ENCODE results near the gene ANKDD1A. TPM values are rescaled to one million over a fixed set of nuclear protein-coding genes. Genes with fewer than 3 reads are reported as not detected.

Gene ANKDD1A
- total RNA-seq, 4 donors from 2014 or later, result 0.45 to 7.8 (median 2.4) TPM

GRCh38 chr15:64895285-64896065, 16.2 kb upstream of the ANKDD1A start:
- WGBS, 2 donors, result 34 to 36% methylated on average over 4 to 6 of the region's 6 CpGs
- DNase-seq, result no peak

GRCh38 chr15:64896371-64897069, 15.2 kb upstream of the ANKDD1A start:
- Histone ChIP-seq H3K4me3 (no peak overlapping the region), H3K9me3 (peaks cover 0 to 9% (median 7%) of the 10 kb centered on the region in 3 donors), H3K27ac (peak overlapping the region; percentile 59 to 97 (median 92)), H3K27me3 (no peaks in the 10 kb centered on the region), H3K4me1 (peaks cover 36 to 69% (median 46%) of the 10 kb centered on the region in 3 donors), H3K36me3 (no peaks in the 10 kb centered on the region)
- TF ChIP-seq POLR2A (IDR thresholded peaks at IDR 0.05) (no peak), CTCF (IDR thresholded peaks at IDR 0.05) (no peak)
- DNase-seq, result no peak
- WGBS, 2 donors, result 83 to 84% methylated on average over 6 of the region's 6 CpGs
- intact Hi-C loops (cut with DNase I), result loop anchor here (10.0 kb wide), 1 partner anchor 52 kb away; the partner anchor contains the start of gene PLEKHO2

More at GRCh38 chr15:64895285-64896065, 16.2 kb upstream of the ANKDD1A start:
- Histone ChIP-seq H3K27ac (peak overlapping the region; percentile 88 to 97 (median 92)), H3K4me3 (peak overlapping the region in 3 of 4 donors; percentile 31 to 60 (median 38)), H3K27me3 (no peaks in the 10 kb centered on the region), H3K4me1 (peaks cover 36 to 71% (median 51%) of the 10 kb centered on the region in 3 donors), H3K36me3 (no peaks in the 10 kb centered on the region), H3K9me3 (no peaks in the 10 kb centered on the region)
- TF ChIP-seq CTCF (IDR thresholded peaks at IDR 0.05) (peak in 3 of 6 experiments; percentile 7 to 19 (median 10)), POLR2A (IDR thresholded peaks at IDR 0.05) (no peak)
- intact Hi-C loops (cut with DNase I), result loop anchor here (10.0 kb wide), 1 partner anchor 51 kb away; the partner anchor contains the start of gene PLEKHO2

- 33 to 40% methylated on average over 3 to 6 of the region's 6 CpGs for WGBS, 2 donors
- Histone ChIP-seq H3K4me1 (peaks cover 36 to 59% (median 44%) of the 10 kb centered on the region in 3 donors), H3K36me3 (no peaks in the 10 kb centered on the region), H3K4me3 (no peak overlapping the region), H3K27me3 (no peaks in the 10 kb centered on the region), H3K27ac (peak overlapping the region; percentile 59 to 97 (median 92)), H3K9me3 (peaks cover 0 to 11% (median 7%) of the 10 kb centered on the region in 3 donors)
- intact Hi-C loops (cut with DNase I), result loop anchor here (10.0 kb wide), 1 partner anchor 53 kb away; the partner anchor contains the start of gene PLEKHO2
- no peak for TF ChIP-seq POLR2A (IDR thresholded peaks at IDR 0.05)
- no peak for TF ChIP-seq CTCF (IDR thresholded peaks at IDR 0.05)
- DNase-seq, result no peak
Measured at GRCh38 chr15:64897345-64897985, 14.2 kb upstream of the ANKDD1A start.

- TF ChIP-seq POLR2A (IDR thresholded peaks at IDR 0.05), result no peak
- TF ChIP-seq CTCF (IDR thresholded peaks at IDR 0.05), result no peak
- DNase-seq, result no peak
- no peaks in the 10 kb centered on the region for H3K36me3 ChIP-seq
- H3K27me3 ChIP-seq, result no peaks in the 10 kb centered on the region
- peak overlapping the region; percentile 59 to 97 (median 92) for H3K27ac ChIP-seq
- peaks cover 0 to 11% (median 7%) of the 10 kb centered on the region in 3 donors for H3K9me3 ChIP-seq
- H3K4me3 ChIP-seq, result no peak overlapping the region
- 82 to 94% methylated on average over 4 of the region's 4 CpGs for WGBS, 2 donors
- intact Hi-C loops (cut with DNase I), result loop anchor here (10.0 kb wide), 1 partner anchor 54 kb away; the partner anchor contains the start of gene PLEKHO2
- peaks cover 34 to 50% (median 35%) of the 10 kb centered on the region in 3 donors for H3K4me1 ChIP-seq
Measured at GRCh38 chr15:64898406-64898805, 13.3 kb upstream of the ANKDD1A start.

Data from esophagus squamous epithelium (tissue), 5 donors.